ENCODE results near the gene GNG5.

GRCh38 chr1:84467298-84467697 lies 39.1 kb downstream of the GNG5 start:
- no peak for TF ChIP-seq TAF1 (IDR thresholded peaks at IDR 0.05; ENCODE audit: borderline replicate concordance, insufficient read depth, low read length)
- no peak for TF ChIP-seq REST (IDR thresholded peaks at IDR 0.05; ENCODE audit: insufficient read depth in 1 of 2, low read depth in 2 of 2, low read length in 2 of 2)
